NCI-H2081 treated with DMSO at 0.1 percent for 48 hours (cell line): ENCODE results near the gene LSMEM2.
"Not testable (repeated sequence)": the region's sequence is repeated elsewhere in the genome, so short reads cannot be mapped to it uniquely, and the experiment has no call there.

Experiments
- DNase-seq: peaks from one replicate; lab custom pipeline; 2025; lab: John Stamatoyannopoulos, UW

The LSMEM2 gene

GRCh38 chr3:50245831-50246516 is 32.9 kb upstream of the LSMEM2 start:
- no peak for DNase-seq

GRCh38 chr3:50246517-50246954 is 32.4 kb upstream of the LSMEM2 start:
- no peak for DNase-seq

- no peak for DNase-seq
Measured at GRCh38 chr3:50248387-50248786, 30.5 kb upstream of the LSMEM2 start.

GRCh38 chr3:50249457-50249856 is 29.4 kb upstream of the LSMEM2 start:
- DNase-seq, result no peak

- DNase-seq, result no peak
Measured at GRCh38 chr3:50250514-50250913, 28.4 kb upstream of the LSMEM2 start.

GRCh38 chr3:50251220-50251619 is 27.7 kb upstream of the LSMEM2 start:
- no peak for DNase-seq

GRCh38 chr3:50254577-50255250 is 24.2 kb upstream of the LSMEM2 start:
- DNase-seq, result no peak

GRCh38 chr3:50255251-50255615 is 23.7 kb upstream of the LSMEM2 start:
- DNase-seq, result no peak

- no peak for DNase-seq
Measured at GRCh38 chr3:50256978-50257890, 21.7 kb upstream of the LSMEM2 start.

- DNase-seq, result no peak
Measured at GRCh38 chr3:50258029-50258680, 20.7 kb upstream of the LSMEM2 start.

- DNase-seq, result no peak
Measured at GRCh38 chr3:50258979-50259378, 19.9 kb upstream of the LSMEM2 start.

- DNase-seq, result no peak
Measured at GRCh38 chr3:50259432-50260026, 19.4 kb upstream of the LSMEM2 start.

- no peak for DNase-seq
Measured at GRCh38 chr3:50260027-50260941, 18.6 kb upstream of the LSMEM2 start.

GRCh38 chr3:50260942-50261441 is 17.9 kb upstream of the LSMEM2 start:
- DNase-seq, result no peak

GRCh38 chr3:50261505-50261904 is 17.4 kb upstream of the LSMEM2 start:
- DNase-seq, result no peak

- DNase-seq, result not testable (repeated sequence)
Measured at GRCh38 chr3:50262200-50262599, 16.7 kb upstream of the LSMEM2 start.

- no peak for DNase-seq
Measured at GRCh38 chr3:50262778-50263177, 16.1 kb upstream of the LSMEM2 start.

GRCh38 chr3:50263478-50264382 is 15.2 kb upstream of the LSMEM2 start:
- DNase-seq, result no peak

GRCh38 chr3:50264383-50264963 is 14.4 kb upstream of the LSMEM2 start:
- DNase-seq, result no peak
